ENCODE data around the gene GTPBP4. TPM values are rescaled to one million over a fixed set of nuclear protein-coding genes. Genes with fewer than 3 reads are reported as not detected.
"Not testable (repeated sequence)": the region's sequence is repeated elsewhere in the genome, so short reads cannot be mapped to it uniquely, and the experiment has no call there.

Gene GTPBP4
- total RNA-seq, 1 donor from 2014 or later, result 36.8 TPM

- no peak for DNase-seq
Measured at GRCh38 chr10:990808-991207, 2.6 kb downstream of the GTPBP4 start.

GRCh38 chr10:992467-992866 lies 4.2 kb downstream of the GTPBP4 start:
- no peak for DNase-seq

- no peak for DNase-seq
Measured at GRCh38 chr10:992871-993270, 4.6 kb downstream of the GTPBP4 start.

GRCh38 chr10:994836-995558 lies 6.8 kb downstream of the GTPBP4 start:
- DNase-seq, result no peak

DNA sequence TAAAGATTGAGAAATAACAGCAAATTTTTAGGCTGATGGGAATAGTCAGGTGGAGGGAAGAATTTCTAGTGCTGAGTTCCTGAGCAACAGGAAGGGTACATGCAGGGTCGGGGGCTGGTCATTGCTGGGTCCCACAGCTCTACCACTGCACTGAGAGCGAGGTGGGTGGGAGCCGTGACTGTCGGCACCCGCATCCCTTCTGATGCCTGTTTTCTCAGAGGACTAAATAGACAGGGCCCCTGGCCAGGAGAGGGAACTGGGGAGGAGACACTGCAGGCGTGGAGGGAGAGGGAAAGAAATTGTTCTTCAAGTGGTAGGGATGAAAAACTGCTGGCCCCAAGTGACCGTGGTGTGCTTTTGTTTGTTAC lies 7.3 kb downstream of the GTPBP4 start:
- DNase-seq, result no peak

DNA sequence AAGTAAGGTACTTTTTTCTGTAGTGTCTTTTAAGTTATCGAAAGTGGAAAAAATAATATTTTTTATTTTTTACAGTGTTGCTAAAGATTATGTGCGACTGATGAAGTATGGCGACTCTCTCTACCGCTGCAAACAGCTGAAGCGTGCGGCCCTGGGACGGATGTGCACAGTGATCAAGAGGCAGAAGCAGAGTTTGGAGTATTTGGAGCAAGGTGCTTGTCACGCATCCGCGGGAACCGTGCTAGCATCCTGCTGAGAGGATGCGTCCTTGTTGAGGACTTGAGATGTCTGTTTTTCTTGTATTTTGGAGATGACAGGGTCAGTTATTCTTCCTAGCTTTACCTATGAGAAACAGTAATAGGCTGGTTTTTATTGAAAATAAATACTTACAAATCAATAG lies 7.8 kb downstream of the GTPBP4 start:
- no peak for DNase-seq

- no peak for DNase-seq
Measured at GRCh38 chr10:997266-998022, 9.2 kb downstream of the GTPBP4 start.

DNA sequence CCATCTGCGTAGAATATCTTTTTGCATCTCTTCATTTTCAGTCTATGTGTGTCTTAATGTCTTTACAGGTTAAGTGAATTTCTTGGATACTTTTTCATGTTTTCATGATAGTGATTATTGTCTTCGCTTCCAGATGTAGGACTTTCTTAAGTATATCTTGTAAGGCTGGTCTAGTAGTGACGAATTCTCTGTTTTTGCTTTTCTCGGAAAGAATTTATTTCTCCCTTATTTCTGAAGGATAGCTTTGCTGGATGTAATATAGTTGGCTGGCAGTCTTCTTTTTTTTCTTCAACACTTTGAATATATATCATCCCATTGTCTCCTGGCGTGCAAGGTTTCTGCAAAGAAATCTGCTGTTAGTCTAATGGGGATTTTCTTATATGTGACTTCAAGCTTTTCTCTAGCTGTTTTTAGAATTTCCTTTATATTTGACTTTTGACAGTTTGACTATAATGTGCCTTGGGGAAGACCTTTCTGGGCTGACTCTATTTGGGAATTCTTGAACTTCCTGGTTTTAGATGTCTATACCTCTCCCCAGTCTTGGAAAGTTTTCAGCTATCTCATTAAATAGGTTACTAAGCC lies 14.3 kb downstream of the GTPBP4 start:
- no peak for DNase-seq

DNA sequence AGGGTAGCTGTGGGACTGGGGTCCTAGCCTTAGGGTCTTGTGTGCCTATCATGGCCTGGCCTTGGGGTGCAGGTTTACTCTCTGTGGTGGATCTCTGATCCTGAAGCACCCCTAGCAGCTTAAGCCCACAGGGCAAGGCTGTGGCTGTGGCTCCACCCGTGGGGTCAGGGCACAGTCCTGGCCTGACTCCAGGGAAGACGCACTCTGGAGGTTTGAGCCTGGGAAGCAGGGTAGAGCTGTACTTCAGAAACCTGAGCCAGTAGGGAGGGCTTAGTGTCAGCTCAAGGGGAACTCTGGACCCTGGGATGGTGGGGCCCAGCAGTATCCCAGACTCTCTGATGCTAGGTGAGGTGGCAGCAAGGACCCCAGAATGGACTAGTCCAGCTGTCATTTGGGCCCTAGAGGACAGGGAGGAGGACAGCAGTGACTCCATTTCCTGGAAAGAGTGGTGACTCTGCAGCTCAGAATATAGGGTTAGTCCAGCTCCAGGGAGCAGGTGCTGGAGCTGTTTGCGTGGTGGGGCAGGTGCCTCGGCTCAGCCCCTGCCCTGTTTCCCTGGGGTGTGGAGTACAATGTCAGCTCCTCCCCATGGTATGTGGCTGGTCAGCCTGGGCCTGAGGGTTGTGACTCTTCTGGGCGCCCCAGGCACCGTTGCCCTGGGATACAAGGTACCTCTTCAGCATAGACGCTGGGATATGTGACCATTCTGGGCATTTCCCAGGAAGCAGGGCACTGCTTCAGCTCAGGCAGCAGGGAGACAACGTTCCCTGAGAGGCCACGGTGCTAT lies 15.8 kb downstream of the GTPBP4 start:
- no peak for DNase-seq

GRCh38 chr10:1006573-1006972 lies 18.3 kb downstream of the GTPBP4 start:
- DNase-seq, result no peak

DNA sequence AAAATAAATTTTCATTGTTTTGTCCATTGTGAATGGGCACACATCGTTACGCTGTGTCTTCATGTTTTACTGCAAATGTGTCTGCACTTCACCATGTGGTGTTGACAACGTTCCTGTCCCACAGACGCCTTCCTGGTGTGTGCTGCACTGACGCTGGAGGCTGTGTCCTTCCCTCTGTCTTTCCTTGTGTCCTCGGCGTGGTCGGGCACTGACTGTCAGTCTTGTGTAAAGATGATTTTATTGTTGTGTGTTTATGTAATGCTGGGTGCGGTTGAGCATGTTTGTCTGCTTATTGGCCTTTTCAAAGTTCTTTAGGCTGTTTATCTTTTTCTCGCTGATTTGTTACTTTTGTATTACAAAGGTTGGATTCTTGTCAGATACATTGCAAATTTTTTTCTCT lies 19.3 kb downstream of the GTPBP4 start:
- DNase-seq, result no peak

GRCh38 chr10:1009071-1009494 lies 20.8 kb downstream of the GTPBP4 start:
- DNase-seq, result no peak

DNA sequence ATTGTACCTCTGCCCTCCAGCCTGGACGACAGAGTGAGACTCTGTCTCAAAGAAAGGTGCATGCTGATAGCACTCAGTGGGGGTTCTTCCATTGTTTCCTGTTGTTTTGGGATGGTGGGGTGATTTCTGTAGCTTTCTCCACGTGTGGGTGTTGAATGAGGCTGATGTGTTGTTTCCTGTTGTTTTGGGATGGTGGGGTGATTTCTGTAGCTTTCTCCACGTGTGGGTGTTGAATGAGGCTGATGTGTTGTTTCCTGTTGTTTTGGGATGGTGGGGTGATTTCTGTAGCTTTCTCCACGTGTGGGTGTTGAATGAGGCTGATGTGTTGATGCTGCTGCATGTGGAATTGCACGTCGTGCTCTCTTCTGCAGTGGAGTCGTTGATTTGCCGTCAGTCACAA lies 21.7 kb downstream of the GTPBP4 start:
- not testable (repeated sequence) for DNase-seq

DNA sequence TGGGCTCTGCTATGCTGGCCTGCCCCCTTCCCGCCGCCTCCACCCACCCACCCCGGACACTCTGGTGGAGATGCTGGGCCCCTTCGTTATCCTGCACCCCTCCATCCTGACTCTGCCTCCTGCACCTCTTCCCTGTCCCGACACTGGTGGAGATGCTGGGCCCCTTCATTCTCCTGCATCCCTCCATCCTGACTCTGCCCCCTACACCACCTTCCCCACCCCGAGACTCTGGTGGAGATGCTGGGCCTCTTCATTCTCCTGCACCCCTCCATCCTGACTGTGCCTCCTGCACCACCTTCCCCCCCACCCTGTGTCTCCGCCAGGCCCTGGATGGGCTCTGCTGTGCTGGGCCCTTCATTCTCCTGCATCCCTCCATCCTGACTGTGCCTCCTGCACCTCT lies 22.5 kb downstream of the GTPBP4 start:
- DNase-seq, result no peak

DNA sequence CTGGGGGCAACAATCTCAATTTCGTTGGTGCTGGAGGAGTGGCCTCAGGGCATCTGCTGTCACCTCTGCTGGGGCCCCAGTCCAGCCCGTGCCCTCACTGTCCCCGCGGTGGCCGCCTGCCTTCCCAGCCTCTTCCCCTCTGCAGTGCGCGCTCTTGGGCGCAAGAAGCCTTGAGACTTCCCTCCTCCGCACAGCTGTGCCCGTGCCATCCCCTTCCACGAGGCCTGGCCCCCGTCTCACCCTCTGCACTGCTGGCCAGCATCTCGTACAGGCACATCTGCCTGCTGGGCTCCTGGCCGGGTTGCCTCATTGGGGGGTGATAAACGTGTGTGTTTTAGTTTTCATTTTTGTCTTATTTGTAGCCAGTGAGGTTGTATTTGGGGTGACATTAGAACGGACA lies 23.5 kb downstream of the GTPBP4 start:
- DNase-seq, result no peak

DNA sequence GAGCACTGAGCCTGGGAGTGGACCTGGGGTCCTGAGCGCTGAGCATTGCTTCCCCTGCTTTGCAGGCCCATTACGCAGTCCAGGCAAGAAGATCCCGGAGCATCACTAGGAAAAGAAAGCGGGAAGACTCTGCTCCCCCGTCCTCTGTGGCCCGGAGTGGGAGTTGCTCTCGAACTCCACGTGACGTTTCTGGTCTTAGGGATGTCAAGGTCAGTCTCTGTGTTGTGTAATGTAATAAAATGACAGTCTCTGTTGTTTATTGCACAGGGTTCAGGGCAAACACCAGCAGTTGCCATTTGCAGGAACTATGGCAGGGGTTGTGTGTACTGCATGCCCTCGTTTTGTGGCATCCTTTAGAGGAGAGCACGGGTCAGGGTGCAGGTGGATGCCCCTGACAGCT lies 27.5 kb downstream of the GTPBP4 start:
- DNase-seq, result no peak

DNA sequence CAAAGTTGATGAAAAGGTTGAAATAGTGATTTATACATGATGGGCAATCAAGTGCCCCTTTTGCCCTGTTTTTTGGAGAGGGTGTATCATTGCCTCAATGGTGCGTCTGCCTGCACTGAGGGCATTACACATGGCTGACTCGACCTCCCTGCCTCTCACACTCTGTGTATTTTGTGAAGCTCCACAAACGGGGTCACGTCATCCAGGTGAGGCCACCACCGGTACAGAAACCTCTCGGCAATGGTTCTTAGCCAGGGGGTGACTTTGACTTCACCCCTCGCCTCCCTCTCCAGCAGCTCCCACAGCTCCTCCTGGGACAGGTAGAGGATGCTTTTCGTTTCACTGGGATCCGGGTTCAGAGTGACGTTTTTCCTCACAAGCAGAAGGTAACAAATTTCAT lies 31.1 kb downstream of the GTPBP4 start:
- DNase-seq, result no peak

DNA sequence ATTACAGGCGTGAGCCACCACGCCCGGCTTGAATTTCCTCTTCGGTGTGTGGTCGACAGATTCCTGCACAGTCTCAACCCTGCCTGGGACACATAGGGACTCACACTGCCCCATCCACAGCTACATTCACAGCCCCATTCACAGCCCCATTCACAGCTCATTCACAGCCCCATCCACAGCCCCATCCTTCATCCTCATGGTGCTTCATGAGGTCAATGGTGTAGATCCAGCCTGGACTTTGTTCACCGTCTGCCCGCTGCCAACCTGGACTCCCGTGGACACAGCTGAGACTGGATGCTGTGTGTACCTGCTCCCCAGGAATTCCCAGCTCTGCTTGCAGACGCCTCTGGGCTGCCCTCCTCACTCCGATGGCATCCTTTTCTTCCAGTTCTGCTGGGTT lies 32.2 kb downstream of the GTPBP4 start:
- DNase-seq, result no peak

- no peak for DNase-seq
Measured at GRCh38 chr10:1020958-1021357, 32.7 kb downstream of the GTPBP4 start.

- no peak for DNase-seq
Measured at GRCh38 chr10:1022413-1022812, 34.2 kb downstream of the GTPBP4 start.

DNA sequence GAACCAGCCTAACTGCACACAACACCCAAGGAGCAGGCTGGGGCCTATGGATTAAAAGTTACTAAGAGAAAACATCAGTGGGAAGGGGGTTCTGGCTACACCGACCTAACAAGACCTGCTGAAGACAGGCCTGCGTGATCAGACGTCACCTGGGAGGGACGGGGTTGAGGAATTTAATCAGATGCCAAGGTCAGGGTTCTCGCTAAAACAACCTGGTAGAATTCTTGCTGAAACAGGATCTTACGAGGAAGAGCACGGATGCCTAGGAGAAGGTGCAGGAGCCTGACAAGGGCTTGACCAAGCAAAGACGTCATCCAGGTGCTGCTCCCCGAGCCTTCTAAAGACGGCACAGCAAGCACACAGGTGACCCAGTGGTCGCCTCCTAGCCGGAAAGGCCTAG lies 35.9 kb downstream of the GTPBP4 start:
- DNase-seq, result no peak

DNA sequence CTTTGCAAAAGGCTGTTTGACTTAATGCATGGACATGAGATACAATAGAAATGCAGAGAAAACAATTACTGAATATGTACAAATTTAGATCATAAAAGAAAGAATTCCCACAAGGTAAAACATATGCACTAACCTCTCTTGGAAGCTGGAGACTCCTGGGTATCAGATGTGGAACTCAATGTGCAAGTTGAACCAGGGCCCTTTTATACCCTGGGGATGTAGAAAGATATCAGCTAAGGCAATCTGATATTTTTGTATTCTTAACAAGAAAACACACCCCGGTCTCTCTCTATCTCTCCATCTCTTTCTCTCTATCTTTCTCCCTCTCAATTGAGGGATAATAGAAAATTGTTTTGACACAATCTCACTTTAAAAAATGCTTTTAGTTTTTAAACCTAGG lies 37.4 kb downstream of the GTPBP4 start, which contains the start of gene IDI2:
Gene IDI2, minus strand, starts transcription at position 177 of the 400 bp plus-strand sequence. CDS start 1,136 bp downstream, outside the sequence.
- DNase-seq, result no peak

DNA sequence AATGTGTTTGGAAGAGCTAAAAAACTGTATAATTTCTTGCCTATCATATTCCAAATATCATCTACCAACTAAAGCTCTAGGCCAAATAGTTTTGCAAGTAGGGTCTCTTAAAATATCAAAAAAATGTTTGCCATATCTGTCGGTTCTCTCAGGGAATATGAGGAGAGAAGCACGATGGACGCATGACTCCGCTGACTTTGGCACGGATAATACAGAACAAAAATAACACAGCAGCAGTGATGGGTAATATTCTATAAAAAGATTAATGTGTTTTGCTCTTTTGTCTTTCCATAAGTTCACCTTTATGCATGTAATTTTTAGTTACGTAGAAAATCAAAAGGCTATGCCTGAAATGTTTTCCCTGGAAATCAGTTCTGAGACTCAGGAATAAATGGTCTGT lies 38.3 kb downstream of the GTPBP4 start:
- no peak for DNase-seq

All from skin of body (tissue), 2 donors.